ENCODE results near the gene BRPF3. TPM values are rescaled to one million over a fixed set of nuclear protein-coding genes. Genes with fewer than 3 reads are reported as not detected.

BRPF3 gene
- total RNA-seq, 2 donors from 2014 or later = 33.2 to 72.1 TPM

DNA sequence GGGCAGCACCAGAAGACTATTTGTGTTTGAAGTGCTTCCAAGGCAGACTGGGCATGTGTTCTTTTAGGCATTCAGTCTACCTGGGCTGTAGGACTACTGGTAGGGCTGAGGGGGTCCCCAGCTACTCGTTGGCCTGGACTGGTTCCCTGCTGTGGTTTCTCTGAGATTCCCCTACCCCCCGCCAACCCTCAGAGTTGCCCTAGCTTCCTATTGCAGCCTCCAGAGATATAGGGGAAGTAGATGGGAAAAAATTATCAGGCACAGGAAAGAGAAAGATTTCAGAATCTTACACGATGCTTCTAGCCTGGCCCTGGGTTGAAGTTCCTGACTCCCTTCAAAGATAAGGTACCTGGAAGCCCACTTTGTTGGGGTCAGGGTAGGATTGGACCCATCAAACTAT lies 22.5 kb downstream of the BRPF3 start:
- H3K4me3 ChIP-seq = no peak overlapping the region
- H3K9me3 ChIP-seq = no peaks in the 10 kb centered on the region
- H3K36me3 ChIP-seq = peaks cover 8 to 13% of the 10 kb centered on the region in 2 donors
- no peaks in the 10 kb centered on the region for H3K27me3 ChIP-seq (replicated peaks; ENCODE audit: insufficient read depth)
- no peaks in the 10 kb centered on the region for H3K4me1 ChIP-seq (replicated peaks)
- 84% methylated on average over 3 of the region's 3 CpGs for WGBS
- intact Hi-C loops (cut with DNase I) = no loop called here
- TF ChIP-seq, protein P1, sequence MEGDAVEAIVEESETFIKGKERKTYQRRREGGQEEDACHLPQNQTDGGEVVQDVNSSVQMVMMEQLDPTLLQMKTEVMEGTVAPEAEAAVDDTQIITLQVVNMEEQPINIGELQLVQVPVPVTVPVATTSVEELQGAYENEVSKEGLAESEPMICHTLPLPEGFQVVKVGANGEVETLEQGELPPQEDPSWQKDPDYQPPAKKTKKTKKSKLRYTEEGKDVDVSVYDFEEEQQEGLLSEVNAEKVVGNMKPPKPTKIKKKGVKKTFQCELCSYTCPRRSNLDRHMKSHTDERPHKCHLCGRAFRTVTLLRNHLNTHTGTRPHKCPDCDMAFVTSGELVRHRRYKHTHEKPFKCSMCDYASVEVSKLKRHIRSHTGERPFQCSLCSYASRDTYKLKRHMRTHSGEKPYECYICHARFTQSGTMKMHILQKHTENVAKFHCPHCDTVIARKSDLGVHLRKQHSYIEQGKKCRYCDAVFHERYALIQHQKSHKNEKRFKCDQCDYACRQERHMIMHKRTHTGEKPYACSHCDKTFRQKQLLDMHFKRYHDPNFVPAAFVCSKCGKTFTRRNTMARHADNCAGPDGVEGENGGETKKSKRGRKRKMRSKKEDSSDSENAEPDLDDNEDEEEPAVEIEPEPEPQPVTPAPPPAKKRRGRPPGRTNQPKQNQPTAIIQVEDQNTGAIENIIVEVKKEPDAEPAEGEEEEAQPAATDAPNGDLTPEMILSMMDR (IDR thresholded peaks at IDR 0.05) = no peak
- TF ChIP-seq POLR2AphosphoS5 (IDR thresholded peaks at IDR 0.05) (no peak), POLR2A (IDR thresholded peaks at IDR 0.05) (no peak)
- no peak for DNase-seq (ENCODE audit: low spot score)
- H3K27ac ChIP-seq = no peak overlapping the region

DNA sequence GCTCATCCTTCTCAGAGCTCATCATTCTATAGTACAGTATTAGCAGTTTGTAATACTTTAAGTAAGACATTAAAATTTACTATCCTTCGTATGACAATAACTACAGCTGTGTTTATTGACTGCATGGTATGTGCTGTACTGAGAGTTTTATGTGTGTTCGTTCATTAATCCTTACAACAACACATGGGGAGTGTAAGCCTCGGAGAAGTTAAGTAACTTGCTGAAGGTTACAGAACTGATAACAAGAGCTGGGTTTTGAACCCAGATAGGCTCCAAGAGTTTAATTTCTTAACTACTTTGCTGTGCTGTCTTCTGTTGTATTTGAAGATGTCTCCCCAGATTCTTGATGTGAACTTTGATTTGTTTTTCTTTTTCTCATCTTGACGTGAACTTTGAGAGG lies 23.7 kb downstream of the BRPF3 start:
- Histone ChIP-seq H3K9me3 (no peaks in the 10 kb centered on the region), H3K4me3 (no peak overlapping the region), H3K27me3 (replicated peaks; ENCODE audit: insufficient read depth) (no peaks in the 10 kb centered on the region), H3K4me1 (replicated peaks) (no peaks in the 10 kb centered on the region), H3K36me3 (peaks cover 5 to 12% of the 10 kb centered on the region in 2 donors), H3K27ac (no peak overlapping the region)
- no peak for DNase-seq (ENCODE audit: low spot score)
- 55% methylated on average over 4 of the region's 4 CpGs for WGBS
- intact Hi-C loops (cut with DNase I) = no loop called here
- TF ChIP-seq POLR2A (IDR thresholded peaks at IDR 0.05) = no peak

DNA sequence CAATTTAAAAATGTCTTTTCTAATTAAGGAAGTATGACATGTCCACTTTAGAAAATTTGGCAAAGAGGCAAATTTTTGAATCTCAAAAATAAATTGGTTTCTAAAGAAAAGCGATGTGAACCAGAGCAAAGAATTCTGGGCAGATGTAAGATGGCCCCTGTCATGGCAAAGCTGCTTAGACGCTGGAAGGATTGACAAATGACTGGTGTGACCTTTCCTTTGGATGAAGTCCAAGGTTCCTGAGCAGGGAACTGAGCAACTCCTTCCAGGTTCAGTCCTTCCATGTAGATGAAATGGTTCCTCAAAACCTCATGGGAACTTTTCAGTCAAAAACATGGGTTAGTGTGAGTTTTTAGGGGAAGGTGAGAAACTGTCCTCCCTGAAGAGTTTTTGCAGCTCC lies 25.1 kb downstream of the BRPF3 start:
- intact Hi-C loops (cut with DNase I) = no loop called here
- TF ChIP-seq, protein P1 (IDR thresholded peaks at IDR 0.05) = no peak
- no peak for TF ChIP-seq POLR2A (IDR thresholded peaks at IDR 0.05)
- no peak for DNase-seq (ENCODE audit: low spot score)
- WGBS = 64% methylated on average over 2 of the region's 2 CpGs
- Histone ChIP-seq H3K9me3 (no peaks in the 10 kb centered on the region), H3K27ac (no peak overlapping the region), H3K36me3 (peaks cover 5 to 6% of the 10 kb centered on the region in 2 donors), H3K4me1 (replicated peaks) (no peaks in the 10 kb centered on the region), H3K27me3 (replicated peaks; ENCODE audit: insufficient read depth) (no peaks in the 10 kb centered on the region), H3K4me3 (no peak overlapping the region)

DNA sequence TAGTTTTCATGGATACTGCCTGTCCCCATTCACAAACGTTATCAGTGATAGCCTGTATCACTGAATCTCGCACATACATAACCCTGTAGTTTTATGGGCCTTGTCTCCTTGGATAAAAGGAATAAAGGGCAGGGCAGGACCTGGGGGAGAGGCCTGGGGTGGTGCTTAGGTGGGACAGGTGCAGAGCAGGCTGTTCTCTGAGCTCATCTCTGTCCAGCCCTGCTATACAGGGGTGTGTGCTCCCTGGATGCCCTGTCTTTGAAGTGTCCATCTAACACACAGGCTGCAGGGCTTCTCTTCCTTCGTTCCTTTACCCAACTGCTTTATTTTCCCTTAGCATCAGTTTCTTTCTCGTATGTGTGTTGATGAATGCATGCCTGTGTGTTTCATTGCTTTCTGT lies 26.4 kb downstream of the BRPF3 start:
- intact Hi-C loops (cut with DNase I) = no loop called here
- TF ChIP-seq POLR2A (IDR thresholded peaks at IDR 0.05) (no peak), POLR2AphosphoS5 (IDR thresholded peaks at IDR 0.05) (no peak)
- TF ChIP-seq, protein P1 (IDR thresholded peaks at IDR 0.05) = no peak
- peaks cover 5% of the 10 kb centered on the region in 2 donors for H3K36me3 ChIP-seq
- H3K4me1 ChIP-seq (replicated peaks) = no peaks in the 10 kb centered on the region
- no peaks in the 10 kb centered on the region for H3K27me3 ChIP-seq (replicated peaks; ENCODE audit: insufficient read depth)
- H3K27ac ChIP-seq = no peak overlapping the region
- no peak overlapping the region for H3K4me3 ChIP-seq
- DNase-seq (ENCODE audit: low spot score) = no peak
- no peaks in the 10 kb centered on the region for H3K9me3 ChIP-seq
- WGBS = 63% methylated on average over 4 of the region's 4 CpGs

DNA sequence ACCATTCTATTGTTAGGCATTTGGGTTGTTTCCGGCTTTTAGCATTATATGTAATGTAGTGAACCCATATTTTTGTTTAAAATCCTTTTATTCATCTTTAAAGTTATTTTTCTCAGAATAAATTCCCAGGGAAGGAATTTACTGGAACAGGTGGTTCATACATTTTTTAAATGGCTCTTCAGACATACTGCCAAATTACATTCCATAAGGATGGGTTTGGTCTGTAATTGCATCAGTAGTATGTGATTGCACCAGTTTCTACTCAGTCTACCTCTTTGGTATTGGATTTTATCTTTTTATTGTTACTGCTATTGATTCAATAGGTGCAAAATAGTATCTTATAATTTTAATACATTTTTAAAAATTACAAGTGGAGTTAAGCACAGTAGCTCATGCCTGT lies 27.2 kb downstream of the BRPF3 start:
- no peaks in the 10 kb centered on the region for H3K27me3 ChIP-seq (replicated peaks; ENCODE audit: insufficient read depth)
- intact Hi-C loops (cut with DNase I) = no loop called here
- DNase-seq (ENCODE audit: low spot score) = no peak
- TF ChIP-seq POLR2A (IDR thresholded peaks at IDR 0.05) (no peak), POLR2AphosphoS5 (IDR thresholded peaks at IDR 0.05) (no peak)
- TF ChIP-seq, protein P1 (IDR thresholded peaks at IDR 0.05) = no peak
- 95% methylated on average over 1 of the region's 1 CpG for WGBS
- H3K27ac ChIP-seq = no peak overlapping the region
- H3K9me3 ChIP-seq = no peaks in the 10 kb centered on the region
- no peaks in the 10 kb centered on the region for H3K4me1 ChIP-seq (replicated peaks)
- H3K4me3 ChIP-seq = no peak overlapping the region
- H3K36me3 ChIP-seq = peaks cover 4 to 5% of the 10 kb centered on the region in 2 donors
